HG02623 (cell line): ENCODE data around the gene SH3GL2.

Experiments used
- ATAC-seq: cut with Tn5 transposase; IDR thresholded peaks from one replicate; pipeline ENCODE4 v1.9.1; 2021; ENCODE audit warnings: moderate library complexity; ENCODE audit not compliant: unreplicated experiment

SH3GL2 gene

DNA sequence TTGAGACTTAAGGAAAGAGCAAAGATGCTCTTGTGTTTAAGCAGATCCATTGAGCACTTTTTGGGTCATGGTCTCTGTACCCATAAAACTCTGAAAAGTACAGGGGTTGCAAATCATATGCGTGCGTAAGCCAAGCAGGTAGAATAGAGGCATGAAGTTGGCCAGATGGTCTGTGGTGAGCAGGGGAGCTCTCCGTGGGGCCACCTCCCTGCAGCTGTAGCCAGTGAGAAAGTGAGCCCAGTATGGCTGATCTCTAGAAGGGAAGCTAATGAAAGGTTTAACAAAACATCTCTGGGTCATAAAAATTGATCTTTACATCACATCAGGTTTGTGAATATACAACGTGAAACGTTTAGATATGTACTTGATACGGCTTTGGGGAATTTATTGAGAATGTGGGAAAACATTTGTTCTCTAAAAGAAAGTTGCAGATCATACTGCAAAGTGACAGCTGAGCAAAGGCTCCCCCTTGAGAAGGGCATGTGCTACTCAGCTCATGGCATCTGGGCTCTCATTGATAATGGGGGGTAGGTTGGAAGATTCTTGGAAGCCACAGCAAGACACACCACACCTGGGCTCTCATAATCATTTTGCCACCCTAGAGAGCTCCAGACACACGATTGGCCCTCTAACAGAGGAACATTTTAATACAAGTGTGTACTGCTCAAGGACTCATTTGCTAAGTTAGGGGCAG, 30.6 kb downstream of the SH3GL2 start:
- no peak for ATAC-seq

DNA sequence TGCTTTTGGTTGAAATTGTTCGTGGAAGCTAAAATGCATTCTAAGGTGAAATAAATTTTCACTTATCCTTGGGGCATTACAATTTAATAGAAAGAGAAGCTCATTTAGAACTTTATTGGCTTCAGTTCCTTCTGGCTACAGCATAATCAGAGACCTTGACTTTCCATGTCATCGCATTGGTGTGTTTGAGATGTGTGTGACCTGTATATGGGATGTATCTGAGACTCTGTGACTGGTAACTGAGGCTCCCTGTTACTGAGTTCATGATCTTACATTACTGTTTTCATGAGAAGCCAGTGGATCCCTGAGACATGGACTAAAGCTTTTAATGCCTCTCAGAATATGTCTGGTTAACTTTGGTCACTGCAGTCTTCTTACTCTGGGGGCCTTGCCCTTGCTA, 32.5 kb downstream of the SH3GL2 start:
- ATAC-seq, result no peak

DNA sequence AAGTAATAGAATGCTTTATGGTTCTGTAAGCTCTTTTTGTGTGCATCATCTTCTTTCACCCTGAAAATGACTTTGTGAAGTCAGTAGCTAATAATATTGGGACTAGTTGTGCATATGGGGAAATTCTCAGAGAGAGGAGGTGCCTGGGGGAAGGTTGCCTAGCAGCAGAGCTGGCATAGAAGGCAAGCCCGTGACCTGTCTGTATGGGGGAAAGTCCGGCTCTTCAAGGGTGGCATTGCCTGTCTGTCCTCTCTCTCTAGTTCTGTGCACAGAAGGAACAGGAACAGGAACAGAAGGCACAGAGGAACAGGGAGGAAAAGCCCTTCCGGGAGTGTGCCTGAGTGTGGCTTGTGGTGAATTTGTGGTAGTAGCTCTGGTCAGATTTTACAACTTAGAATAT, 33.1 kb downstream of the SH3GL2 start:
- ATAC-seq, result no peak

DNA sequence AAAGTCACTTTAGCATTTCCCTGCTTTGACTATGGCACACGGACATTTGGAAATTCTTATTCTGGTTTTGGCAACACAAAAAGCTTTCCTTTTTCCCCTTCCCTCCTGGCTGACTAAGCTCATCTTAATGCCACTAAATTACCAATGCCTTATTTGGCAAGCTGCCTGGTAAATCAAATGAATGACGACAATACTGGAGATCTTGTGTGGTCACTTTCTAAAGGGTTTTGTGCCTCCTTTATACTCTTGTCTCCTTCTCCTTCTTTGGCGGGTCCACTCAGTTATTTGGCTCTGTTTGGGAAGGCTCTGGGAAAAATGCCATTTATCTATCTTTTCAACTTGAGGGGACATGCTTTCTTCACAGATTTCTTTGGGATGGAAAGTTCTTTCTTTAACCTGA, 34.9 kb downstream of the SH3GL2 start:
- ATAC-seq, result no peak

GRCh38 chr9:17614250-17614649, 35.4 kb downstream of the SH3GL2 start:
- ATAC-seq, result no peak

- no peak for ATAC-seq
Observed at GRCh38 chr9:17614903-17615302, 36.0 kb downstream of the SH3GL2 start.

DNA sequence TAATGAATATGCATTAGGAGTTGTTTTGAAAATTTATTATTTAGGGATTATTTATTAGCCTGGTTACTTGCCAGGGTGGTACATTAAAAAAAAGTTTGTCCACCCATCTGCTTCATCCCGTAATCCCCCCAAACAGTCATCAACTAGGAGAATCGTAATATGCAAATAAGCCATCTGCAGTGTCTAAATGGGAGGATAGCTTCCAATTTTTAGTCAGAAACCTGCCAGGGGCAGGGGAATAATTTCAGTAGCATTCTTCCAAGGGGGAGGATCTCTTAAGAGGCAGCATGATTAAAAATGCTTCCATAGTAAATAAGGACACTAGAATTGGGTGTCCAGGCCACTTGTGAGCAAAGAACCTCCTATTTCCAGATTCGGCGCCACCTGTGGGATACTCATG, 43.3 kb downstream of the SH3GL2 start:
- ATAC-seq, result no peak

- ATAC-seq, result no peak
Observed at GRCh38 chr9:17622749-17623148, 43.9 kb downstream of the SH3GL2 start.

GRCh38 chr9:17623965-17624364, 45.1 kb downstream of the SH3GL2 start:
- no peak for ATAC-seq

DNA sequence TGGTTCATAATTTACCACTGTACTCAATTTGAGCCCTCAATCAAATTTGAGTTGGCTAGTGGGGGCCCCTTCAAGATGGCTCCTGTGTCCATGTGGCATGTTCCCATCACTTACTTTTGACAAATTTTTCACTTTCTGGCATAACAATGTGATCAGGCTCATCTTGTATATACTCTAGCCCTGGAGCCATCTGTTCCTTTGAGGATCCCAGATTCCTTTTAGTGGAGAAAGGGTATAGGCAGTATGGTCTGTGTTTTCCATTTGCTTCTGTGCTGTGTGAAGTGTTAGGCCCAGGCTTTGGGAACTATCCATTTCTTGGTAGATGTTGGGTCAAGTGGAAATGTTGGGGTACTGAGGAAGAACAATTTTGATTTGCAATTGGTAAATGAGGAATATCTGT, 45.7 kb downstream of the SH3GL2 start:
- no peak for ATAC-seq

DNA sequence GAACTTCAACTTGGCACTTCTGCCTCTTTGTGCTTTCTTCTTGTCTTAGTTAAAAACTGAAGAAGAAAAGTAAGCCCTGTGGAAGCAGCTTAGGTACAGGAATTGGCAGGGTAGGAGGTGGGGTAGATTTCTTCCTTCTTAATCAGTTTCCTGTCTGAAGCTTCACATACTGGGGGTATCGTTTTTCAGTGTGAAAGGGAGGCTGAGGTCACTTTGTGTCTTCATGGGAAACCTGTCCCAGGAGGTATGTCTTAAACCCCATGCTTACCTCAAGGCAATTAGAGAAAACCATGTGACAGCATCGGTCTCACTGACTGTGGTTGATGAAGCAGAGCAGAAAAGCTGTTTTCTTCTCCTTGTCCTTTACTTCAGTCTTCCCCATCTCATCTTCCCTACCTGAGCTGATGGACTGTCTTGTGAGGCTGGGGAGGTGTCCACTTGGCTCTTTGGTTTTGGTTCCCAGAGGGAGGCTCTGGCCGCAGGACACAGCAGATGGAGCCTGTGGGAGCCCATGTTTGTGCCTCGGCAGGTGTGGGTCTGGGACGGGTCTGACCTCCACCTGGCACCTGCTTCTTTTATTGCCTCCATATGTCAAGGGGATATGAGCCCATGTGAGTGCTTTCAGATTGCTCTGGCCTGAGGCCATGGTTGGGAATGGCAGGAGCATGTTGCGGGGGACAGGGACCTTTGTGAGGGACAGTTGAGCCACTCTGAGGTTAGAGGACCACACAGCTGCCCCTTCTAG, 47.0 kb downstream of the SH3GL2 start:
- no peak for ATAC-seq

DNA sequence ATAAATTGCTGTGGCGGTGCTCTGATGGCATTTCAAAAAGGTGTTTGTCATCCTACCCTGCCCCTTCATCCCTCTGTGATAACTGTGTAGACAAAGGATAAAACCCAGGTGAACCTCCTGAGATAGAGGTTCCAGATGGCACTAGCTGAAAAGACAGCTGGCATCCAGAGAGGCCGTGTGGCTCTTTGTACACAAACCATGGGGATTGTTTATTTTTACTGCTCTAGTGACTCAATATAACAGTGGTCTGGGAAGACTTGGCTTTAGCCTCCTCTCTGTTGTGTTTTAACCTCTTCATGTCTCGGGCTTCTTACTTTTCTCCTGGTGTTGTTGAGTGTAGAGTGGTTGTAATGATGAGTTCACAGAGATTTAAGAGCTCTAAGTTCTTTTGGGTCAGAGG, 48.8 kb downstream of the SH3GL2 start:
- ATAC-seq, result no peak

- no peak for ATAC-seq
Observed at GRCh38 chr9:17628624-17629023, 49.8 kb downstream of the SH3GL2 start.

DNA sequence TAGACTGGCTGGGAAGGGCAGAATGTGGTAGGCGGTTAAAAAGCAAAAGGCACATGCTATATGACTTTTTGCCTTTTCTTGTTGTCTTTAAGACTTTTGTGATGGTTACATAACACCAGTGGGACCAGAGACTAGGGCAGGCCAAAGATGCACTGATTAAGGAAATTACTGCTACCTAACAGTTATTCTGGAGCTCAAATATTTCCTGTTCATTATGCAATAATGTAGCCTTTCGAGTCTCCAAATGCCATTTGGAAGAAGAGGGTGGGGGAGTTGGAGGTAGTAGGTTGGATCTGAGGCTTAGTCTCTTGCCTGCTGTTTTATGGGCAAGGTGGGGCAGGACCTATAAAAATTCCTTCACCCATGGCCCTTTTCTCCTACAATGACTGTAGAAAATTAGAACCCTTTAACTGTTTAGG, 51.7 kb downstream of the SH3GL2 start:
- ATAC-seq, result no peak

- no peak for ATAC-seq
Observed at GRCh38 chr9:17631396-17631795, 52.5 kb downstream of the SH3GL2 start.

- no peak for ATAC-seq
Observed at GRCh38 chr9:17632994-17633393, 54.1 kb downstream of the SH3GL2 start.

GRCh38 chr9:17635115-17635890, 56.4 kb downstream of the SH3GL2 start:
- ATAC-seq, result no peak

DNA sequence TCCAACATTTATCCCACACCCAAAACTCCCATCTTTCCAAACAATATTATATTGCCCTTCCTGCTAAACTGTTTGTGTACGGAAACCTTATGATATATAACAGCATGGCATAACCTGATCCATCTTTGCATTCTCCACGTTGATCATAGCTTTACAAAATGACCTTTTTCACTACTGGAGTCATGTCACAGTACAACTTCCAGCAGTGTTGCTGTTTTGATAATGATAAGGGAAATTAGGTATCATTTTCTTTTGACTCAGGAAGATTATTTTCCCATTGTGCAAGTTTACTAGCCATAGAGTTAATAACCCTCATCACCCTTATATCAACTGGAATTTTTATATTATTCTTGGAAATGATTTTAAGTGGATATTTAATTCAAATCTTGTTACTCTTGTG, 57.5 kb downstream of the SH3GL2 start:
- ATAC-seq, result no peak

GRCh38 chr9:17636821-17637220, 58.0 kb downstream of the SH3GL2 start:
- no peak for ATAC-seq

DNA sequence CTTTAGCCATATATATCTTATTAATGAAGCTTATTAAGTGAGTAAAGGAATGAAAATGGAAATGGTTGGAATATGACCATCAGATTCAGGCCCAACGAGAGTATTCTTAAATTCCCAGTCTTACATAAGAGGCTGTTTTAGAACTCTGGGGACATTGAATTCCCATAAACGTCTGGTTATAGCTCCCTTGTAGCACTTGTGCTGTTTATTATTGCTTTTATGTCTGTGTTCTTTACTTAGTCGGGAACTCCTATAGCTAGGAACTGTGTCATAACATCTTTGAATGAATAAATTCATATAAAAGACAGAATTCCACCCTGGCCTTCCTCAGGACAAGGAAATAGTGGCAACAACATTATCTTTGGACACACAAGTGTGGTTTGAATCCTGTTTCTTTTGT, 58.4 kb downstream of the SH3GL2 start:
- ATAC-seq, result no peak

DNA sequence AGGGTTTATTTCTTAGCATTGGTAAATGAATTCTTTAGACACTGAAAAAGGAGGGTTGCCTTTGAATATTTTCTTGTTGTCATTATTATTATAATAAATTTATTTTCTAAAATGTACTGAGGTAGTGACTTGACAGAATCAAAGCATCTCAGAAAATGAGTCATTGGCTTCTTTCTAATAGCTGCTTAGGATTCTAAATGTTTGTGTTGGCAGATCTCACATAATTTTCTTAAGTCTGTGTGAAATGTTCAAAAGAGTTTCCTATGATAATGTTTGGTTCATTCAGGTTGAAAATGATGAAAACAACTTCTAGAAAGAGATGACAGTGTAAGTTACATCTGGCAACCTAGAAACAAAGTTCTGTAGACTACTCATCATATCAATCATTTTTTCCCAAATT, 69.7 kb downstream of the SH3GL2 start:
- no peak for ATAC-seq

DNA sequence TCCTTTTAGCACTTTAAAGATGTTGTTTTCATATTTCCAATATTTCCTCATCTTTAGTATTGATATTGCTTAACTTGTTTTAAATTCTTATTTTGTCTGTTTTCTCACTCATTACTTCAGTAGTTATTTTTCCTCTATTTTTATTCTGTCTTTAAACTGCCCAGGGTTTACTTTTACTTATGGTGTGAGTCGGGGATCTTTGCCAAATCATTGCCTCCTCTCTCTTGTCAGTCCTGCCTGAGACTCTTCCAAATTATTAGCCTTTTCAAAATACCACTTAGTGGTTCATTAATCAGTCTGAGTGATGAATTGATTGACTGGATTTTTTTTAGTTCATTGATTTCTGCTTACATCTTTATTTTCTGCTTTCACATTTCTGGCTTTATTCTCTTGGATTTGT, 72.9 kb downstream of the SH3GL2 start:
- no peak for ATAC-seq
